Tibial nerve (tissue), 4 donors: ENCODE results near the gene EVPL.

Experiments used
- CTCF ChIP-seq, 5 experiments: fragments of 200-600 bp in 3 of 5; fragments of 450-650 bp in 2 of 5; sonication (generic) in 3 of 5; IDR thresholded peaks; one replicate each; pipeline ENCODE4 v1.5.1; 2016 to 2019; ENCODE audit warnings: antibody characterized with exemption in 5 of 5, mild to moderate bottlenecking in 3 of 5, moderate library complexity in 2 of 5
- EP300 ChIP-seq, 2 donors: sonication (generic); formaldehyde crosslinking; IDR thresholded peaks; one replicate each; pipeline ENCODE4 v1.6.1; 2017; ENCODE audit warnings: antibody characterized with exemption in 2 of 2, mild to moderate bottlenecking in 1 of 2
- POLR2A ChIP-seq, 2 donors: fragments of 450-650 bp; IDR thresholded peaks; one replicate each; pipeline ENCODE4 v1.6.1; 2017; ENCODE audit warnings: antibody characterized with exemption in 2 of 2, mild to moderate bottlenecking in 2 of 2, moderate library complexity in 2 of 2

GRCh38 chr17:76027159-76027839 lies at the start of gene EVPL:
- TF ChIP-seq POLR2A (IDR thresholded peaks at IDR 0.05) (no peak), CTCF (IDR thresholded peaks at IDR 0.05) (no peak), EP300 (IDR thresholded peaks at IDR 0.05) (no peak)
